NCI-H2196 treated with DMSO at 0.1 percent for 48 hours (cell line): ENCODE data around the gene NLGN3.

Experiments
- DNase-seq: peaks from one replicate; lab custom pipeline; 2025; ENCODE audit not compliant: unreplicated experiment; lab: John Stamatoyannopoulos, UW

The NLGN3 gene

DNA sequence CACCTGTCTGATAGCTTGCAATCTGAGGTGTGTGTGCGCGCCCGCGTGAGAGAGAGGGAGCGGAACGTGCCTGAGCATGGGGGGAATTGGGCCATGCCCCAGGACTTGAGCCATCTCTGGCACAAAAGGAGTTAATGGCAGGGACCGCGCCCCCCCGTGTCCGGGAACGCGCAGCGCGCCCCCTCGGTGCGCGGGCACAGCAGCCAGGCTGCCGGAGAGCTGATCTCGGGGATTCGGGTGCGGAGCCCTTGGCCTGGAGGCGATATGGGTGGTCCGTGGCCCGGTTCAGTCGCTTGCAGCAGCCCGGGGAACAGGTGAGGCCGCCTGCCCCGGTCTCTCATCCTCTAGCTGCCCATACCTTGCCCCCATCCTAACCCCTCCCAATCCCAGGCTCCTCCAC is at the start of gene NLGN3:
Gene NLGN3 (plus strand): TSS at position 191 of the 400 bp plus-strand sequence. CDS start 2,909 bp downstream, outside the sequence.
- DNase-seq: no peak

GRCh38 chrX:71095033-71095432 is 49.6 kb upstream of the NLGN3 start:
- no peak for DNase-seq

- DNase-seq: peak; percentile 63
Observed at GRCh38 chrX:71095555-71095980, 49.1 kb upstream of the NLGN3 start, which contains the start of gene FOXO4. Gene FOXO4 (plus strand): TSS chrX:71095851. CDS start chrX:71096529, 678 bp downstream.

DNA sequence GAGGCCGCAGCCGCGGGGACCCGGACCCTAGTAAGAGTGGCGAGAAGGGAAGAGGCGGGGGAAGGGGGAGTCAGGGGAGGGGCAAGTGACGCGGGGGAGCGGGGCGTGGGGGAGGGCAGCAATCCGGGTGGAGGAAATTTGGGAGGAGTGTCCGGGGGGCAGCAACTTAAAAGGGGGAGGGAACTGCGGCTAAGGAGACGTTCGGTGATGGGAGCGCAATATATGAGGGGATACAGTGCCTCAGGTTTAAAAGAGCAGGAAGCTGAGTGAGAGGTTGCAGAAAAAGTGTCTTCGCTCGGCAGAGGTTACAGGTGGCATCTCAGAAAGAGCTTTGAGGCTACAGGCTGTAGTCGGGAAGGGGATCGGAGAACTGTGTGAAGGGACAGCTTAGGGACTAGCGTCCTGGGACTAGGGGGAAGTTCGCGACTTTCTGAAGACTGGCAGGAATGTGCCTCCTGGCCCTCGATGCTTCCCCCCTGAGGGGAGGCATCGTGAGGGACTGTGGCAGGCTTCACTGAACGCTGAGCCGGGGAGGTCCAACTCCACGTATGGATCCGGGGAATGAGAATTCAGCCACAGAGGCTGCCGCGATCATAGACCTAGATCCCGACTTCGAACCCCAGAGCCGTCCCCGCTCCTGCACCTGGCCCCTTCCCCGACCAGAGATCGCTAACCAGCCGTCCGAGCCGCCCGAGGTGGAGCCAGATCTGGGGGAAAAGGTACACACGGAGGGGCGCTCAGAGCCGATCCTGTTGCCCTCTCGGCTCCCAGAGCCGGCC is 48.5 kb upstream of the NLGN3 start:
- peak; percentile 37 for DNase-seq

DNA sequence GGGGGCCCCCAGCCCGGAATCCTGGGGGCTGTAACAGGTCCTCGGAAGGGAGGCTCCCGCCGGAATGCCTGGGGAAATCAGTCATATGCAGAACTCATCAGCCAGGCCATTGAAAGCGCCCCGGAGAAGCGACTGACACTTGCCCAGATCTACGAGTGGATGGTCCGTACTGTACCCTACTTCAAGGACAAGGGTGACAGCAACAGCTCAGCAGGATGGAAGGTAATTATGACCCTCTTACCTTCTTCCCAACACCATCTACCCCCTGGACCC is 47.9 kb upstream of the NLGN3 start:
- no peak for DNase-seq

- DNase-seq: no peak
Observed at GRCh38 chrX:71098302-71098701, 46.3 kb upstream of the NLGN3 start.

DNA sequence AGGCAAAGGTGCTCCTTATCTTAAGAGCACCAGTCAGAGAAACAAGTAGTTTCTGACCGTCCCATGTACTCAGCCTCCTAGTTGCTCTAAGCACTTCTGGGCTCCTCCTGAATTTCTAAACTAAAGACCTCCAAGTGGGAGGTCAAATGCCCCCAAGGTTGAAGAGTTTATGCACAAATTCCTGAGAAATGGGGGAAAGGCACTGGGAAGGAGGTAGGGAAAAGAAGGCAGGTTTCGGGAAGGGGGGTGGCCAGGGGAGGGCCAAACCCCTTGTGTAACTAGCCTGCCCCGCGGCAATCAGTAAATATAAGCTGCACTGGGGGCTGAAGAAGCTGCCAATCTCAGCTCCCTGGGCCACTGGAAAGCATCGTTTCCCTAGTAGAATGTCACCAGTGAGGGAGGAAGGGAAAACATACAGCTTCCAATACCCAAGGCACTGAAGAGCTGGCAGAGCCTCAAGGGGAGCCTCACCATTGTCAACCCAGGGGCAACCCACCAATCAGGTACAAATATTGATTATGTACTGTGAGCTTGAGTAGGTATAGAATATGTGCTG is 45.6 kb upstream of the NLGN3 start:
- no peak for DNase-seq

- DNase-seq: no peak
Observed at GRCh38 chrX:71099736-71100135, 44.9 kb upstream of the NLGN3 start.

- DNase-seq: no peak
Observed at GRCh38 chrX:71100581-71101505, 43.8 kb upstream of the NLGN3 start.

DNA sequence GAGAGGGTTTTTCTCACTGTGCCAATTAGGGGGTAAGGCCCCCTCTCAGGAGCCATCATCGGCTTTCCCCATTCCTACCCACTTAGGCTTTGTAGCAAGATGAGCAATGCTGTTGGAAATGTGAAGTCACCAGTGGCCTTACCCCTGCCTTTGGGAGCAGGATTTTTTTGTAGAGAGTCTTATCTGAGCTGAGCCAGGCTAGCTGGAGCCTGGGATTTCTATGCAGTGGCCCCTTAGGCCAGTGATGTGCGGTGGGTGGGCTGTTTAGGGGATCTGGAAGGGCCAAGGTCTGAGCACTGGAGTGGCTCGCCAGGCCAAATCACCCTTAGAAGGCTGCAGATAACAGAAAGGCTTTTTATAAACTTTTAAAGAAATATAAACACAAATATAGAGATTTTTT is 42.3 kb upstream of the NLGN3 start:
- DNase-seq: no peak

- DNase-seq: no peak
Observed at GRCh38 chrX:71103110-71103983, 41.3 kb upstream of the NLGN3 start.

DNA sequence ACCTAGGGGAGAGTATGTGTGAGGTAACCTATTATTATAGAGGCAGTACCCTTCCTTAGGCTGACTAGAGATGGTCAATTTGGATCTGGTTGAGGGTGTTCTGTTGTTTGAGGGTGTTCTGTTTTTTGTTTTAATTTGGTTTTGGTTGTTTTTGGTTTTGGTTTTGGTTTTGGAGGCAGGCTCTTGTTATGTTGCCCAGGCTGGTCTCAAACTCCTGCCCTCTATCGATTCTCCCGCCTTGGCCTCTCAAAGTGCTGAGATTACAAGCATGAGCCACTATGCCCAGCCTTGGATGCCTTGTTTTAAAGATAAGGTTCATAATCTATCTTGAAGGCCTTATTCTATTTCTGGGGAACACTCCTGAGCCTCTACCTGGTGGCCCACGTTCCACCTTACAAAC is 39.0 kb upstream of the NLGN3 start:
- DNase-seq: no peak

DNA sequence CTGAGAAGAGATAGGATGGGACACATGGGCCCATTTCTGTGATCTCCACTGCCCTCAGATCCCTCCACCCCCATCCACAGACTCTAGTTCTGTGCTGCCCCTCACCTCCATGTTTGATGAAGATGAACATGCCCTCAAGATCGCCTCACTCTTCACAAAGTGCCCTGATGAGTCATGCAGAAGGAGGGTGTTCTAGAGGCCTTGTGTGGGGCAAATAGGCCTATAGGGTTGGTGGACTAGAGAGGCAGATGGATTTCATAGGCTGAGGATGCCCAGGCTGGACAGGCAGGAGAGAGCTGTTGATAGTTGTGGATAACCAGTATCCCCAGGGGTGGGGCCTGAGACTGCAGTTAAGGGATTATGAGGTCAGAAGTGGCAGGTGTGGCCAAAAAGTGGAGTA is 38.2 kb upstream of the NLGN3 start, which contains the start of gene CXorf65:
Gene CXorf65 (minus strand): TSS at position 314 of the 400 bp plus-strand sequence. CDS start 184 bp downstream, at position 130.
- DNase-seq: no peak

DNA sequence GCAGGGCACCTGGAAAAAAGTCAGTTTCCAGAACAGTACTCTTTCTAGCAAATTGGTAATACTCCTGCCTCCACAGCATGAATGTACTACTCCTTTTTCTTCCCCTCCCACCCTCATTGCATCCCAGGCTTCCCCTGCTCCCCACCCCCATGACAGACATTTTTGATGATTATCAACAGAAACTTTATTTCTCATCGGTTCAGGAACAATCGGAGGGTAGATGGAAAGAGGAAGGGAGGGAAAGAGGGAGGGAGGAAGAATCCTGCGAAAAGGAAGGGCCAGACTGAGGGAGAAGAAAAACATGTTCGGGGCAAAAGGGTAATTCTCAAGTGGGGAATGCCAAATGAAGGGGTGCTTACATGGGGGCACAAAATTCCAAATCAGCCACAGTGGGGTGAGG is 37.4 kb upstream of the NLGN3 start:
- no peak for DNase-seq

DNA sequence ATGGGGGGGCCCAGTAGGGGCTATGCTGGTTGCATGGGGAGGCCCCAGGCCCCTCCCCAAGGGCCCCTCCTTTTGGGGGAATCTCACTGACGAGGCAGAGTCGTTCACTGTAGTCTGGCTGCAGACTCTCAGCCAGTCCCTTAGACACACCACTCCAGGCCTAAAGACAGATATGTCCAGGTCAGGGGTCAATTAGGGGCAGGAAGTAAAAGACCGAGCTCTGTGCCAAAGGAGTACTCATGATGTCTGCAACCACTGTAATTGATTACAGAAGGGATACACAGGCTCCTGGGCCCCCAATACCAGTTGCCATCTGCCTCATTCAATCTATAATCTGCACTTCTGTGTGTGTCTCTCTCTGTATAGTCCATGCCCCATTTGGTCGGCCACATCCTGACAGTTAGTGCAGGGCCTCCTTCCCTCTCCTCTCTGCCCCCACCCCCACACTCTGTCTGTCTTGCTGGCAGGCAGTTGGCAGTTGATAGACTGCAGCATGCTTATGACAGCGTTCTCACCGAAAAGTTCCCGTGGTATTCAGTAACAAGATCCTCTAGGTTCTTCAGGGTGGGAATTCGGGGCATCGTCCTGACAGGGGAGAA is 36.8 kb upstream of the NLGN3 start:
- no peak for DNase-seq

- no peak for DNase-seq
Observed at GRCh38 chrX:71109051-71109450, 35.6 kb upstream of the NLGN3 start.

DNA sequence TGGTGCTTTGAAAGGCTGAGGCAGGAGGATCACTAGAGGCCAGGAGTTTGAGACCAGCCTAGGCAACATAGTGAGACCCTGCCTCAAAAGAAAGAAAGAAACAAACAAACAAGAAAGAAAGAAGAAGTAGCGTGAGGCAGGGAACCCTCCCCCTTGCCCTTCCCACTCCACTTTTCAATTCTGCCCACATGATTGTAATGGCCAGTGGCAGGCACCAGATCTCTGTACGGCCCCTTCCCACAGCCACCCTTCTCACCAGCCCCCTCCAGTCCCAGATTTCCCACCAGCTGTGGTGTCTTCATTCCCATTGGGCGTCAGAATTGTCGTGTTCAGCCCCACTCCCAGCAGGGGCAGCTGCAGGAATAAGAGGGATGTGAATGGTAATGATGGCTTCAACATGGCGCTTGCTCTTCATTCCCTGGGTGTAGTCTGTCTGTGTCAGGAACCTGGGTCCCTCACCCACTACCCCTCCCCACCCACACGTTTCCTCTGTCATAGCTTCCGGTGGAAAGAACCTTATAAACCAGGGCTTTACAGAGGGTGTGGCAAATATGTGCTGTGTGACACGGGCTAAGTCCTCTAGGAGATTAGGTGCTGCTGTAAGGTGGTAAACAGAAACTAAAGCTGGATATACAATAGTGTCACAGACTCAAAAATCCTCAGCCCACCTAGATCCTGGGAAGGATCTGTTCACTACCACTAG is 33.3 kb upstream of the NLGN3 start, which contains the start of gene IL2RG:
Gene IL2RG (minus strand): TSS at position 437 of the 703 bp plus-strand sequence. CDS start 38 bp downstream, at position 399.
- DNase-seq: no peak

DNA sequence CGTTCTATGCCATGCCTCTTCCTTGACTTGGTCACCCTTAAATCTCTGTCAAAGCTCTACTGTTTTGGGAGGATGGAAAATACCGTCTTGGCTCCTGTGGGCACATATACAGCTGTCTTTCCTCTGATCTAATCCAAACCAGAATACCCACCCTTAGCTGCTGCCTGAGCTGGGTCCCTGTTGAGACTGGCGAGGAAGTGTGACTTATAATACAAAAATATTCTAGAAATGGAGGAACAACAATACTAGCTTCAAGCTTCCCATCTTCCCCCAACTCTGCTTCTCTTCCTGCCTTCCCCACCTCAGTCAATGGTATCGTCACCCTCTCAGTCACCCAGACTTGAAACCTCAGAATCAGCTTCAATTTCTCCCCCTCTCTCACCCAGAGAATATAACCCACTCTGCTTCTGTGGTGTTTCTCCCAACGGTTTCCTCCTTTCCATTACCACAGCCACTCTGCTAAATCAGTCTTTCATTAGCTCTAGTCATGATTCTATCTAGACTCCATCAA is 32.7 kb upstream of the NLGN3 start:
- DNase-seq: no peak

GRCh38 chrX:71117358-71117757 is 27.3 kb upstream of the NLGN3 start:
- DNase-seq: no peak
